Measurements from ENCODE around the gene EPB41L5.

DNA sequence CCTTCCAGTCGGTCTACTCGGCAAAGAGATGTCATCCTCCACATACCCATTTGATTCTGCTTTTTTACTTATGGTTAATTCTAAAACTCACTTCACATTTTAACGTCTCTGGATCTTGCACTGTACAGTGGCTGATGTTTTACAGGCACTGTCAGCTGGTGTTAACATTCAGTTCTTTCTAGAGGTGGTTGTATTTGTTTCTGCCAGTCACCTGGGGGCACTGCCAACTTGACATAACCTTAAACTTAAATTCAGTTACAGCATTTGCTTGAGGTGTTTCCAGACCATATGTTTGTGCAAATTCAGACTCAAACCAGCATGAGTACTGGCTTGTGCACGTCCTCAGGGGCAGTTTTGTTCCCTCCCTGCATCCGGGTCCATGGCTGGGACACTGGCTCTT, 215.6 kb downstream of the EPB41L5 start:
- TF ChIP-seq, protein P1, sequence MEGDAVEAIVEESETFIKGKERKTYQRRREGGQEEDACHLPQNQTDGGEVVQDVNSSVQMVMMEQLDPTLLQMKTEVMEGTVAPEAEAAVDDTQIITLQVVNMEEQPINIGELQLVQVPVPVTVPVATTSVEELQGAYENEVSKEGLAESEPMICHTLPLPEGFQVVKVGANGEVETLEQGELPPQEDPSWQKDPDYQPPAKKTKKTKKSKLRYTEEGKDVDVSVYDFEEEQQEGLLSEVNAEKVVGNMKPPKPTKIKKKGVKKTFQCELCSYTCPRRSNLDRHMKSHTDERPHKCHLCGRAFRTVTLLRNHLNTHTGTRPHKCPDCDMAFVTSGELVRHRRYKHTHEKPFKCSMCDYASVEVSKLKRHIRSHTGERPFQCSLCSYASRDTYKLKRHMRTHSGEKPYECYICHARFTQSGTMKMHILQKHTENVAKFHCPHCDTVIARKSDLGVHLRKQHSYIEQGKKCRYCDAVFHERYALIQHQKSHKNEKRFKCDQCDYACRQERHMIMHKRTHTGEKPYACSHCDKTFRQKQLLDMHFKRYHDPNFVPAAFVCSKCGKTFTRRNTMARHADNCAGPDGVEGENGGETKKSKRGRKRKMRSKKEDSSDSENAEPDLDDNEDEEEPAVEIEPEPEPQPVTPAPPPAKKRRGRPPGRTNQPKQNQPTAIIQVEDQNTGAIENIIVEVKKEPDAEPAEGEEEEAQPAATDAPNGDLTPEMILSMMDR (IDR thresholded peaks at IDR 0.05): no peak
- TF ChIP-seq POLR2AphosphoS5 (IDR thresholded peaks at IDR 0.05): peak in 2 of 4 donors; percentile 51 to 52

All from sigmoid colon (tissue), 4 donors.